Stimulated activated CD4-positive, alpha-beta T cell treated with anti-CD3 and anti-CD28 coated beads, Interleukin-4, amount 100 ng/mL, for 1 hour (primary cell): ENCODE data around the gene RAD50.

Experiments
- DNase-seq: peaks from one replicate; pipeline ENCODE4 v3.0.0-alpha.2; 2020

Gene RAD50

GRCh38 chr5:132639706-132640130 lies 82.9 kb downstream of the RAD50 start:
- no peak for DNase-seq

GRCh38 chr5:132640613-132641012 lies 83.8 kb downstream of the RAD50 start:
- DNase-seq: no peak

GRCh38 chr5:132641241-132641723 lies 84.5 kb downstream of the RAD50 start:
- no peak for DNase-seq

GRCh38 chr5:132641841-132642240 lies 85.1 kb downstream of the RAD50 start:
- no peak for DNase-seq

- no peak for DNase-seq
These were observed 87.4 kb downstream of the RAD50 start for GRCh38 chr5:132644177-132644576.

- DNase-seq: no peak
These were observed 89.9 kb downstream of the RAD50 start for GRCh38 chr5:132646583-132647266.

- no peak for DNase-seq
These were observed 90.7 kb downstream of the RAD50 start for GRCh38 chr5:132647473-132647872.

- DNase-seq: no peak
These were observed 91.6 kb downstream of the RAD50 start for GRCh38 chr5:132648355-132648754.

- no peak for DNase-seq
These were observed 95.2 kb downstream of the RAD50 start for GRCh38 chr5:132651838-132652469.

- DNase-seq: no peak
These were observed 96.9 kb downstream of the RAD50 start for GRCh38 chr5:132653716-132654115.

GRCh38 chr5:132655821-132656773 lies 99.3 kb downstream of the RAD50 start:
- peak; percentile 49 for DNase-seq

- DNase-seq: no peak
These were observed 100.1 kb downstream of the RAD50 start for GRCh38 chr5:132656774-132657355.

- no peak for DNase-seq
These were observed 101.1 kb downstream of the RAD50 start, which contains the start of gene IL13 for GRCh38 chr5:132657676-132658380. Gene IL13, plus strand, starts transcription at chr5:132658173. Its CDS starts 14 bp downstream, at chr5:132658187.

GRCh38 chr5:132658381-132659302 lies 101.9 kb downstream of the RAD50 start:
- DNase-seq: no peak

- no peak for DNase-seq
These were observed 103.1 kb downstream of the RAD50 start for GRCh38 chr5:132659598-132660493.

- DNase-seq: no peak
These were observed 104.6 kb downstream of the RAD50 start for GRCh38 chr5:132661231-132662003.

- no peak for DNase-seq
These were observed 105.2 kb downstream of the RAD50 start for GRCh38 chr5:132662004-132662401.

GRCh38 chr5:132662925-132663770 lies 106.4 kb downstream of the RAD50 start:
- peak; percentile 21 for DNase-seq
